ENCODE data around the gene PPM1N.

PPM1N gene

DNA sequence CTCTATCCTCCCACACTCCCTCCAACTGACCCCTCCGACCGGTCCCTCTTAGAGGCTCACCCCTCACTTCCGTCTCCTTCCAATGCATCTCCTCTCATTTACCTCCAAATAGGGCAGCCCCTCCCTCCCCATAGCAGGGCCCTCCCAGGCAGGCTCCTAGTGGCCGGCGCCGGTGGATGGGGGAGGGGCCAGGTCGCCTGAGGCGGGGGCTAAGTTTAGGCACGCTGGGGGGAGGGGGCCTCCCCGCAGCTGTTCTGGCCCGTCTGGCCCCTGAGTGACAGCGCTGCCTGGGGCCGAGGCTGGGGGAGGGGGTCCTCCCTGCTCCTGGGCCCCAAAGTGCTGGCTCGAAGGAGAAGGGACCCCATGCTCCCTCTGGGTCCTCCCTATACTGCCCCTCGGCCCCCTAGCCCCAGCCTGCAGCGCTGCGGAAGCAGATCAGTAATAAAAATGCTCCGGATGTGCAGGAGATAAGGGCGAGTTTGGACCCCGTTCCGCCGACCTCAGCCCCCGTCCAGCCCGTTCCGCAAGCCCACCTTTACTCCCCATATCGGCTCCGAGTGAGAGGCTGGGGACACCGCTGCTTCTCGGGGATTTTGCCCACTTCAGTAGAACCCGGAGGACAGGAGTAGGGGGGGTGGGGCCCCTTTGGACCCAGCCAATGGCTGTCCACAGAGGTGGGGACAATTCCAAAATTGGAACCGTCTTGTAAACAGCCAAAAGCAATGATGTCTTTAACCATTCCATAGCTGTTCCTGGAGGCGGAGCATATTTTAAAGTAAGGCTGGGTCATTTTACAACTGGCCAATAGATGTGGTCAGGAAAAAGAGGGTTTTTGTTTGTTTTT is 5.4 kb upstream of the PPM1N start:
- peak; percentile 74 for DNase-seq (ENCODE audit: low spot score)

DNA sequence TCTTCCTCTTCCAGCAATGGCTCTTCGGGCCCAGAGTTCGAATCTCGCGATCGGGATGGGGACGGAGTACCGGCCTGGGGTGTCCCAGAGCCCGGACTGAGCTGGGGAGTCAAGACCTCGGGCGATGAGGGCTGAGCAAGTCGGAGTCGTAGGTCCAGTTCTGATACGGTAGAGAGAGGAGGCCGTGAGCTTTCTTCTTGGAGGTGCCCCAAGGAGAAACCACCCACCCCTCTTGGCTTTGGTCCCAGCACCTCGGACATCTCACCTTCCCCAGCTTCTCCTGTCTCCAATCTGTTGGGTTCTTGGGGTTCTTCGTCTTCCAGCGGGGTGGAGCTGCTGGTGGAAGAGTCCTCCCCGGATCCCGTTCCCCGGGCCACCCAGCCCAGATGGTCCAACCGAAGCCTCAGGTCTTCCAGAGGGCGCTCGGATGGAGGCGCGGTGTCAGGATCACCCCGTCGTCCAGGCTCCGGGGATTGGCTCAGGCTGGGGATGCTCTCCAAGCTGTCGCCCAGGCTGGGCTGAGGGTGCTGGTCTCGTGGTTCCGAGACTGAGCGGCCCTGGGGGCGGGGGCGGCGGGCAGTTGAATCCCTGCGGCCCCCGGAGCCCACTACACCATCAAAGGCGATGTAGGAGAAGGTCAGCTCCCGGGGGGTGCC is 3.9 kb upstream of the PPM1N start:
- no peak for DNase-seq (ENCODE audit: low spot score)

- DNase-seq (ENCODE audit: low spot score): no peak
These were observed 3.1 kb upstream of the PPM1N start for GRCh38 chr19:45495178-45495577.

DNA sequence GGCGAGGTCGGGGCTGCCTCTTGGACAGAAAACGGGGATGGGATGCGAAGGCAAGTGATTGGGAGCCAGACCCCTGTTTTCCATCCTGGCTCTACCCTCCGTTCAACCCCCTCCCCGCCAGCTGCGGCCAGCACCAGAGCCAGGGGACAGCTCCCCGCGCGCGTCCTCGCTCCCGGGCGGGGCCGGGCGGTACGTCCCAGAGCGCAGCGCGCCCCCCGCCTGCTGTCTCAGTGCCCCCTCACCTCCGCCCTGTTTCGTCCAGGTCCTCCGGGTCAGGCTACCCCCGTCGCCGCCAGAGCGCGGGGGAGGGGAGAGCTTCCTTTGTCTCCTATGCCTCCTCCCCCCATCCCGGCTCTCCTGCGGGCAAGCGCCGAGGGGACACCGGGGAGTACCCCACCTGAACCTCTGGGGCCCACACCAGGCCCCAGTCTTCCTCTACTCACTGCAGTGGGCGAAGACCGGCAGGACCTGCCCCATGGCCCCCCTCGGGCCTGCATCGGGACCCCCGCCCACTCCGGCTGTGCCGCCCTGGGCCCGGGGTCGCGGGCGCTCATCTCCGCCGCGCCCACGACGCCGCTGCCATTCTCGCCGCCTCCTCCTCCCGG is 1.8 kb upstream of the PPM1N start:
- no peak for DNase-seq (ENCODE audit: low spot score)

GRCh38 chr19:45497791-45498190 is 452 bp upstream of the PPM1N start:
- DNase-seq (ENCODE audit: low spot score): no peak

- no peak for DNase-seq (ENCODE audit: low spot score)
These were observed 1.2 kb downstream of the PPM1N start for GRCh38 chr19:45499196-45500180.

DNA sequence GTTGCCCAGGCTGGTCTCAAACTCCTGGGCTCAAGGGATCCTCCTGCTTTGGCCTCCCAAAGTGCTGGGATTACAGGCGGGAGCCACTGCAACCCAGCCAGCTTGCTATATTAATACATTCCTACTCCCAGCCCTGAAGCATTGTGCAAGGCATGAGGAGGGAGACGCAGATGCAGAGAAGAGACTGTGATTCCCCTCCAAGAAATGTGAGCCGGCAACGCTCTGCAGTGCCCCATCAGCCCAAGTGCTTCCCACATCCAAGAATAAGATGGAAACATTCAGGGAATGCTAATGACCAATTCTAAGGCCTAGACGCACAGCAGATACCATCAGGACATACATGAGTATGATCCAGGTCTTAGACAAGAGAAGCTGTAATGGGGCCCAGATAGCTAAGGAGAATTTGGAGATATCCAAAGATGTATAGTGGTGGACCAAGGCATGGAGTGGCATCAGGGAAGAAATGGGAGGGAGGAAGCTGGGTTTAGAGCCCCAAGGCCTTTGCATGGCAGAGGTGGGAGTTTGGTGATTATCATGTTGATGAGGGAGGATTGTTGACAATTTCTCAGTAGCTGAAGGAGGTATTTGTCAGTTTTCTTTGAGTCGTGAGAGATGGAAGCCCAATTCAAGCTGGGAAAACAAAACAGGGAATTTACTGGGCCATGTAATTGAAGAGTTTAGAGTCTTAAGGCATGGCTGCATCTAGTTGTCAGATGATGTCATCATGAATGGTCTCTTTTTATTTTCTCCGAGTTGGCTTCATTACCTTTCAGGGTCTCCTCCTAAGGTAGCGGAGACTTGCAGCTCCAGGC is 2.9 kb downstream of the PPM1N start:
- no peak for DNase-seq (ENCODE audit: low spot score)

DNA sequence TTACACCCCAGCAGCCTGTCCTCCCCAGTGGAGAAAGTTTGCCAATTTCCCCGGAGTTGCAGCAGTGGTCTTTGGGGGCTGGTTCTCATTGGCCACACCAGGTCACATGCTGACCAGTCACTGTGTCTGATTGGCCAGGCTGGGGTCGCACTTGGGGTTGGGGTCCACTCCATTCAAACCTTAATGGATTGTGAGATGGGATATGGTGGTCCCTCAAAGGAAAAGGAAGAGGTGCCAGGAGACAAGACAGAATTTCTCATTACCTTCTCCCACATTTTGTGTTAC is 3.4 kb downstream of the PPM1N start:
- DNase-seq (ENCODE audit: low spot score): no peak

- no peak for DNase-seq (ENCODE audit: low spot score)
These were observed 3.9 kb downstream of the PPM1N start for GRCh38 chr19:45502111-45502510.

DNA sequence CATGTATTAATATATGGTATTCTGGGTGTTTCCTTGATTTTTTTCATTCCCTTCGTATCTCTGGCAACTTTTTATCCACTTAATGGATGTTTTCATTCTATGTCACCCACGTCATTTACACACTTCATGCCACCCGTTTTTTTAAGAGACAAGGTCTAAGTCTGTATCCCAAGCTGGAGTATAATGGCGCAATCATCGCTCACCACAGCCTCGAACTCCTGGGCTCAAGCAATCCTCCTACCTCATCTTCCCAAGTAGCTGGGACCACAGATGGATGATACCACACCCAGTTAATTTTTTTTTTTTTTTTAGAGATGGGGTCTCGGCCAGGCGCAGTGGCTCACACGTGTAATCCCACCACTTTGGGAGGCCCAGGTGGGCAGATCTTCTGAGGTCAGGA is 5.7 kb downstream of the PPM1N start:
- no peak for DNase-seq (ENCODE audit: low spot score)

DNA sequence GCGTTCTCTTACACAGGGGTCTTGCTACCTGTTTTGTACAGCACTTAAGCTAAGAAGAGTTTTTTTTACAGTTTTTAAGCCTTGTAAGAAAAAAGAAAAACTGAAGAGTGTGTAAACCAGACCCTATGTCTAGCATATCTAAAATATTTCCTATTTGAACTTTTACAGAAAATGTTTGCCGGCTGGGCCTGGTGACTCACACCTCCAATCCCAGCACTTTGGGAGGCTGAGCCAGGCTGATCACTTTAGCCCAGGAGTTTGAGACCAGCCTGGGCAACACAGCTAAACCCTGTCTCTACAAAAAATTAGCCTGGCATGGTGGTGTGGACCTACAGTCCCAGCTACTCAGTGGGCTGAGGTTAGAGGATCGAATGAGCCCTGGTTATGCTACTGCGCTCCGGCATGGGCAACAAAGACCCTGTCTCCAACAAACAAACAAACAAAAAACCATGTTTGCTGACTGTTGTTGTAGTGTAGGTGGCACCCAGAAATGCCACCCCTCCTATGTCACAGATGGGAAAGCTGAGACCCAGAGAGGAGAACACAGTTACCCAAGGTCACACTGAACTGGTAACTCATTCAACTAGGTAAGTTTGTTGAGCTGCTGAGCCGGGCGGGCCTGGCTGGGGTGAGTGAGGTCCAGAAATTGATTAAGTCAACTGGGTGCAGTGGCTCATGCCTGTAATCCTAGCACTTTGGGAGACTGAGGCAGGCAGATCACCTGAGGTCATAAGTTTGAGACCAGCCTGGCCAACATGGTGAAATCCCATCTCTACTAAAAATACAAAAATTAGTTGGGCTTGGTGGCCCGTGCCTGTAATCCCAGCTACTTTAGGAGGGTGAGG is 7.1 kb downstream of the PPM1N start:
- DNase-seq (ENCODE audit: low spot score): no peak

GRCh38 chr19:45505996-45506245 is 7.7 kb downstream of the PPM1N start:
- DNase-seq (ENCODE audit: low spot score): no peak

DNA sequence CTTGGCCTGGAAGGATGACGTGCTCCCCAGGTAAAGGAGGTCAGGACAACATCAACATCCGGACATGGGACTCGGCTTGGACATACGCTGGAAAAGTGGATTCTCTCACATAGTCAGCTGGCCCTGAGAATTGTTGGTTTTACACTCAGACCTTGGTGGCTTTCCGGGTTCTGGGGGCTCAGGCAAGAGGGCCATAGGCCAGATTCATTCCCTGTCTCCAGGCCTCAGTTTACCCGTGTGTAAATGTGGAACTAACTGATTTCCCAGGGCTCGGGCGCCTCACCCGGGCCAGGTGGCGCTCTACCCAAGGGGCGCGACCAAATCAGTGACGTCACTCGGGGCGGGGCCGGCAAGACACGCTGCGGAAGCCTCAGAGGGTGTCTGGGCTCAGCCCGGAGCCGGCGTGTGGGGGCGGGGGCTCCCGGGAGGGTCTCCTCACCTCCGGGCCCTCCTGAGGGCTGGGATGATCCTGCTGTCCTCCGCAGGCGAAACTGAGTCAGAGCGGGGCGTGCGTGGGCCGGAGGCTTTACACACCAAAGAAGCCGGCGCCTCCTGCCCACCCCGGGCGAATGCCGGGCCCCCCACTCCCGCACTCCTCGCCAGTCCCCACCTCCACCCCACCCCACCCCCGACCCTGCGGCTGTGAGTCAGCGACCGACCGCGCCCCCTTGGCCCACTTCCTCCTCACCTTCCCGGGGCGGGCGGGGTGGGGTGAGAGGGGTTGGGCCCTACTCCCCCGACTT is 8.2 kb downstream of the PPM1N start:
- peak; percentile 91 for DNase-seq (ENCODE audit: low spot score)

DNA sequence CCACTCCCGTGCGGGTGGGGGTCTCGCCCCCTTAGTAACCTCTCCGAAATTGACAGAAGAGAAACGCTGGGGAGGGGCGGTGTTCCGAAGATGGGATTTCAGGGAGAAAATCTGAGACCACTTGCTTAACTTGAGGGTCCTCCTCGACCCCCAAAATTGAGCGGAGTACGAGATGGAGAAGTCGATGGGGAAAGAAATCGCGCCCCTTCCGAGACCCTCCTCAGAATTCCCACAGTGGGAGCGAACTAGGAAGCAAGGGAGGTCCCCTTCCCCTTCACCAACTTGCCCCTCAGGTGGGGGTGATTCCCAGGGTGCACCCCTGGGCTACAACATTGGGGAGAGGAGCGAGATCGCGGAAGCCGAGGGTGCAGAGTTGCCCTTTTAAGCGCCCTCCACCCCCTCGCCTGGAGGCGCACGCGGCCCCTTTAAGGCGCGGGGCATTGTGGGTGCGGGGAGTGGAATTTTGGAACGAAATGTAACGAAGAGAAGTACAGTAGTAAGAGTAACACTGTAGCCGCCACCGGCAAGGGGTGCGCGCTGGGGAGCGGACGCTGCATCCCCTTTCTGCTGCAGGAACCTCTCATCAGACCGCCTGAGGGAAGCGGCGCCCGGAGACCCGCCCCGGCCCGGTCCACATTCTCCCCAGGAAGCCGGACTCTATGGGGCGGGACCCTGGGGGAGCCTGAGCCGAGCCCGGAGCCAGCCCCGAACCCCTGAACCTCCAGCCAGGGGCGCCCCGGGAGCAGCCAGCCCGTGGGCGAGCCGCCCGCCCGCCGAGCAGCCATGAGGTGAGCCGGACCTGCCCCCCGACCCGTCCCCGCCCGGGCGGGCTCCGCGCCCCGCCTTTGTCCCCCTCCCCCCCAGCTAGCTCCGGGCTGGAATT is 9.0 kb downstream of the PPM1N start, which contains the start of gene VASP:
Gene VASP, plus strand, starts transcription at position 491 of the 883 bp plus-strand sequence. Its CDS starts 293 bp downstream, at position 784.
- DNase-seq (ENCODE audit: low spot score): peak; percentile 85

- no peak for DNase-seq (ENCODE audit: low spot score)
These were observed 9.7 kb downstream of the PPM1N start for GRCh38 chr19:45507872-45508416.

- DNase-seq (ENCODE audit: low spot score): no peak
These were observed 10.2 kb downstream of the PPM1N start for GRCh38 chr19:45508417-45508860.

- DNase-seq (ENCODE audit: low spot score): peak; percentile 75
These were observed 10.8 kb downstream of the PPM1N start for GRCh38 chr19:45508861-45509691.

- no peak for DNase-seq (ENCODE audit: low spot score)
These were observed 11.4 kb downstream of the PPM1N start for GRCh38 chr19:45509692-45510015.
